Erythroblast (primary cell): ENCODE results near the gene LRRC4.

Source experiments
- GATA1 ChIP-seq: IDR thresholded peaks from 2 replicates; pipeline ENCODE4 v1.6.1; 2011; ENCODE audit warnings: low read depth, mild to moderate bottlenecking, control low read depth, low read length, moderate library complexity
- POLR2A ChIP-seq: IDR thresholded peaks from 2 replicates; pipeline ENCODE4 v1.6.1; 2011; ENCODE audit warnings: mild to moderate bottlenecking, low read length

DNA sequence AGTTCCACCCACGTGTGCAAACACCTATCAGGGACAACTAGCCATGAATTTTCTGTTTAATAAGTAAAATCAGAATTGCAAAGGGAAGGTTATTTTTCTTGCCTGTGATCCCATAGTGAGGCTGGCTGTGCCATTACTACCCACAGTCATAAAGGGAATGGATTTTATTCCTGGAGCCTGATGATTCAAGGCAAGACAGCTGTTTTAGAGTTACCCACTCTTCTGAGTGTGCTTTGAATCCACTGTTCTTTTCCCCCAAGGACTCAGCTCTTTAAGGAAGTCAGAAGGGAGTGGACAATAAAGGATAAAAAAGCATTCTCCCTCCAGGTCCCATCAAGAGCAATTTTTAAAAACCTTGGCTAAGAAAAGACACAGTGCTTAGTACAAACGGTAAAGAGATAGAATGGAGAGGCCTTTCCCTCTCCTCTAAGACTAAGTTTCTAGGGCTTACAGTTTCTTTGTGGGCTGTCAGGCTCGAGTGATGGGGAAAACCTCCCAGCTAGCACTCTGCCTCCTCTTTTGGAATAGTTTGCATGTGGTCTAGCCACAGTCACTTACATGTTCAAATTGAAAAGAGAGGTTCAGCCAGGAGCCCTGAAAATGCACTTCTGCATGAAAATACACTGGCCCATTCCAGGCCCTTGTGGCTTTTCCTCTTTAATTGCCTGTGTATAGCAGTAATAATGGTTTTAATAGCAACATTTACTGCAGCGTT, 5.1 kb upstream of the LRRC4 start:
- TF ChIP-seq POLR2A (no peak), GATA1 (no peak)
